Lower lobe of right lung (tissue), 2 donors: ENCODE data around the gene CDKL1. TPM values are rescaled to one million over a fixed set of nuclear protein-coding genes. Genes with fewer than 3 reads are reported as not detected.

Experiments
- ATAC-seq, 2 donors: fragments of 200-7000 bp; cut with Tn5 transposase; one replicate each; pipeline ENCODE4 v1.9.1; 2020 to 2022; ENCODE audit warnings: mild to moderate bottlenecking in 2 of 2, moderate library complexity in 2 of 2
- DNase-seq: peaks from one replicate; pipeline ENCODE4 v3.0.0-alpha.2; 2020
- H3K27ac ChIP-seq: fragments of 200-600 bp; one replicate; pipeline ENCODE4 v1.8.0; 2022
- H3K27me3 ChIP-seq: fragments of 200-600 bp; one replicate; pipeline ENCODE4 v1.8.0; 2022; ENCODE audit warnings: low read depth
- H3K36me3 ChIP-seq: fragments of 200-600 bp; one replicate; pipeline ENCODE4 v1.8.0; 2022; ENCODE audit warnings: mild to moderate bottlenecking
- H3K4me1 ChIP-seq: fragments of 200-600 bp; one replicate; pipeline ENCODE4 v1.8.0; 2022
- H3K4me3 ChIP-seq: fragments of 200-600 bp; one replicate; pipeline ENCODE4 v1.8.0; 2022; ENCODE audit warnings: mild to moderate bottlenecking
- H3K9me3 ChIP-seq: fragments of 200-600 bp; one replicate; pipeline ENCODE4 v1.8.0; 2022
- CTCF ChIP-seq: fragments of 200-600 bp; IDR thresholded peaks from one replicate; pipeline ENCODE4 v1.8.0; 2022; ENCODE audit warnings: antibody characterized with exemption, mild to moderate bottlenecking
- intact Hi-C: fragments of 100-400 bp; cut with DNase I; formaldehyde crosslinking; loops from one replicate; pipeline ENCODE4 v1.11.0; 2022
- total RNA-seq: library from RNA; stranded (reverse); fragmentation: NEBNext Ultra II Directional; extraction: Animal tissue kit (Norgen Biotek cat#: 25700); gene quantifications from one replicate; pipeline ENCODE4 v1.2.1, GENCODE V29; 2021
- donor health status: DM: no; HTN: yes; CAD: no; lungs with severe emphysema.

The CDKL1 gene
- total RNA-seq, 1 donor from 2014 or later, result 25.3 TPM

DNA sequence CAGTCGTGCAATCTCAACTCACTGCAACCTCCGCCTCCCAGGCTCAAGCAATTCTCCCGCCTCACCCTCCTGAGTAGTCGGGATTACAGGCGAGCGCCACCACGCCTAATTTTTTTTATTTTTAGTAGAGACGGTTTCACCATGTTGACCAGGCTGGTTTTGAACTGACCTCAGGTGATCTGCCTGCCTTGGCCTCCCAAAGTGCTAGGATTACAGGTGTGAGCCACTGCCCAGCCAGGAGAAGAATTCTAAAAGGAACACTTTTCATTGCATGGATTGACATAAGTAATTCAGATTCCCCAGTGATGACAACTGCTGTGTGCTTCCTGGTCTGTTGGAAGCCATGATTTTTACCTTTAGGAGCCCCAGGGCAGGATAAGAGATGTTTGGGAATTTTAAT is 62.5 kb downstream of the CDKL1 start:
- DNase-seq, result no peak
- TF ChIP-seq CTCF, result no peak
- no peak overlapping the region for H3K4me3 ChIP-seq
- no peak for ATAC-seq
- H3K27me3 ChIP-seq, result no peaks in the 10 kb centered on the region
- H3K27ac ChIP-seq, result peak overlapping the region; percentile 77
- H3K9me3 ChIP-seq, result no peaks in the 10 kb centered on the region
- H3K4me1 ChIP-seq, result peaks cover 31% of the 10 kb centered on the region
- intact Hi-C loops, result no loop called here
- peaks cover 48% of the 10 kb centered on the region for H3K36me3 ChIP-seq

GRCh38 chr14:50333014-50333509 is 63.6 kb downstream of the CDKL1 start:
- intact Hi-C loops, result no loop called here
- Histone ChIP-seq H3K4me1 (peaks cover 27% of the 10 kb centered on the region), H3K4me3 (no peak overlapping the region), H3K27ac (no peak overlapping the region), H3K27me3 (no peaks in the 10 kb centered on the region), H3K9me3 (no peaks in the 10 kb centered on the region), H3K36me3 (peaks cover 48% of the 10 kb centered on the region)
- ATAC-seq, result no peak
- DNase-seq, result no peak
- no peak for TF ChIP-seq CTCF

- no peaks in the 10 kb centered on the region for H3K27me3 ChIP-seq
- no peak for TF ChIP-seq CTCF
- no peak overlapping the region for H3K4me3 ChIP-seq
- H3K36me3 ChIP-seq, result peaks cover 61% of the 10 kb centered on the region
- peaks cover 20% of the 10 kb centered on the region for H3K4me1 ChIP-seq
- no peak for ATAC-seq
- no peaks in the 10 kb centered on the region for H3K9me3 ChIP-seq
- intact Hi-C loops, result no loop called here
- H3K27ac ChIP-seq, result no peak overlapping the region
- DNase-seq, result no peak
Measured at GRCh38 chr14:50331596-50331995, 65.1 kb downstream of the CDKL1 start.

- Histone ChIP-seq H3K4me3 (peak overlapping the region; percentile 24), H3K4me1 (peaks cover 22% of the 10 kb centered on the region), H3K9me3 (no peaks in the 10 kb centered on the region), H3K27ac (peak overlapping the region; percentile 63), H3K27me3 (no peaks in the 10 kb centered on the region), H3K36me3 (peaks cover 32% of the 10 kb centered on the region)
- ATAC-seq, result peak; percentile 96 to 98
- no peak for DNase-seq
- TF ChIP-seq CTCF, result peak; percentile 85
- intact Hi-C loops, result loop anchor here (10.0 kb wide), 1 partner anchor 204 kb away; no protein-coding TSS in a partner anchor
Measured at GRCh38 chr14:50321009-50321660, 75.5 kb downstream of the CDKL1 start.

GRCh38 chr14:50320283-50320682 is 76.4 kb downstream of the CDKL1 start:
- Histone ChIP-seq H3K27me3 (no peaks in the 10 kb centered on the region), H3K27ac (peak overlapping the region; percentile 44), H3K4me1 (peaks cover 22% of the 10 kb centered on the region), H3K9me3 (no peaks in the 10 kb centered on the region), H3K4me3 (no peak overlapping the region), H3K36me3 (peaks cover 25% of the 10 kb centered on the region)
- TF ChIP-seq CTCF, result no peak
- no peak for DNase-seq
- intact Hi-C loops, result loop anchor here (10.0 kb wide), 1 partner anchor 205 kb away; no protein-coding TSS in a partner anchor
- ATAC-seq, result peak; percentile 44 to 52
